Measurements from ENCODE around the gene MDC1.
"Not testable (repeated sequence)": the region's sequence is repeated elsewhere in the genome, so short reads cannot be mapped to it uniquely, and the experiment has no call there.

MDC1 gene

DNA sequence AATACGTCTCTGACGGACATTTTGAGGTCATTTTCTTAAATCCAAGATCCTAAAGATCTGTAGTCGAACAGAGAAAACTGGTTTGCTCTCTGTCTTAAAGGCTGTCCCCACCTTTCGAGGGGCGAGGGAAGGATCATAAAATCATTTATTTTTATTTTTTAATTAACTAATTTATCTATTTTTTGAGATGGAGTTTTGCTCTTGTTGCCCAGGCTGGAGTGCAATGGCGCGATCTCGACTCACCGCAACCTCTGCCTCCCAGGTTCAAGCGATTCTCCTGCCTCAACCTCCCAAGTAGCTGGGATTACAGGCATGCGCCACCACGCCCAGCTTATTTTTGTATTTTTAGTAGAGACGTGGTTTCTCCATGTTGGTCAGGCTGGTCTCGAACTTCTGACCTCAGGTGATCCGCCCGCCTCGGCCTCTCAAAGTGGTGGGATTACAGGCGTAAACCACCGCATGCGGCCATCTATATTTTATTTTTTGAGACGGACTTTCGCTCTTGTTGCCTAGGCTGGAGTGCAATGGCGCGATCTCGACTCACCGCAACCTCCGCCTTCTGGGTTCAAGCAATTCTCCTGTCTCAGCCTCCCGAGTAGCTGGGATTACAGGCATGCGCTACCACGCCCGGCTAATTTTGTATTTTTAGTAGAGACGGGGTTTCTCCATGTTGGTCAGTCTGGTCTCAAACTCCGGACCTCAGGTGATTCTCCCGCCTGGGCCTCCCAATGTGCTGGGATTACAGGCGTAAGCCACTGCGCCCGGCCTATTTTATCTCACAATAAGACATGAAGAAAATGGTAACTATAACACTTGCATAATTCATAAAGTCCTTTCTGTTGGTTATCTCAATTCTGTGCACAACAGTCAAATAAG is 1.0 kb upstream of the MDC1 start:
- peaks cover 46% of the 10 kb centered on the region for H3K36me3 ChIP-seq (replicated peaks)
- H3K9me3 ChIP-seq; in situ Hi-C loops (cut with MboI; ENCODE audit: low sequenced_read_pairs); H3K27me3 ChIP-seq (ENCODE audit: low read depth); DNase-seq (ENCODE audit: low spot score in 2 of 2): not testable (repeated sequence)
- peaks cover 27% of the 10 kb centered on the region for H3K4me1 ChIP-seq
- H3K4me3 ChIP-seq: peak overlapping the region; percentile 64

GRCh38 chr6:30716879-30717128 is 277 bp downstream of the MDC1 start:
- in situ Hi-C loops (cut with MboI; ENCODE audit: low sequenced_read_pairs): no loop called here
- H3K27me3 ChIP-seq (ENCODE audit: low read depth): no peaks in the 10 kb centered on the region
- peaks cover 22% of the 10 kb centered on the region for H3K4me1 ChIP-seq
- no peak for DNase-seq (ENCODE audit: low spot score in 2 of 2)
- peak overlapping the region; percentile 64 for H3K4me3 ChIP-seq
- H3K36me3 ChIP-seq (replicated peaks): peaks cover 46% of the 10 kb centered on the region
- no peaks in the 10 kb centered on the region for H3K9me3 ChIP-seq

DNA sequence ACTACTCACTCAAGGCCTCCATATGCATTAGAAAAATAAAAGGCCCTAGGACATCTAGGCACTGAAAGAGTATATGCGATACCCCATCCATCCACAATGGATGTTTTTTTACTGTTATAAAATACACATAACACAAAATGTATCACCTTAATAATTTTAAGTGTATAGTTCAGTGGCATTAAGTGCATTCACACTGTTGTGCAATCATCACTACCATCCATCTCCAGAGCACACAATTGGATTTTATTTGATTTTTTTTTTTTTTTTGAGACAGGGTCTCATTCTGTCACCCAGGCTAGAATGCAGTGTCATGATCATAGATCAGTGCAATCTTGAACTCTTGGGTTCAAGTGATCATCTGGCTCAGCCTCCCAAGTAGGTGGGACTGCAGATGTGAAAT is 2.8 kb downstream of the MDC1 start:
- no peak for DNase-seq (ENCODE audit: low spot score in 2 of 2)
- H3K36me3 ChIP-seq (replicated peaks): peaks cover 58% of the 10 kb centered on the region
- in situ Hi-C loops (cut with MboI; ENCODE audit: low sequenced_read_pairs): no loop called here

GRCh38 chr6:30712441-30712945 is 4.6 kb downstream of the MDC1 start:
- no peak for DNase-seq (ENCODE audit: low spot score in 2 of 2)
- in situ Hi-C loops (cut with MboI; ENCODE audit: low sequenced_read_pairs): no loop called here

More for the DNA sequence above, 2.8 kb downstream of the MDC1 start:
- H3K9me3 ChIP-seq: no peaks in the 10 kb centered on the region
- H3K4me1 ChIP-seq: peaks cover 22% of the 10 kb centered on the region
- no peaks in the 10 kb centered on the region for H3K27me3 ChIP-seq (ENCODE audit: low read depth)
- no peak overlapping the region for H3K4me3 ChIP-seq

GRCh38 chr6:30711758-30712380 is 5.2 kb downstream of the MDC1 start:
- DNase-seq (ENCODE audit: low spot score in 2 of 2): no peak
- in situ Hi-C loops (cut with MboI; ENCODE audit: low sequenced_read_pairs): no loop called here
- Histone ChIP-seq H3K4me1 (peaks cover 7% of the 10 kb centered on the region), H3K4me3 (no peak overlapping the region), H3K27me3 (ENCODE audit: low read depth) (no peaks in the 10 kb centered on the region), H3K36me3 (replicated peaks) (peaks cover 79% of the 10 kb centered on the region), H3K9me3 (no peaks in the 10 kb centered on the region)

More at GRCh38 chr6:30712441-30712945, 4.6 kb downstream of the MDC1 start:
- Histone ChIP-seq H3K27me3 (ENCODE audit: low read depth) (no peaks in the 10 kb centered on the region), H3K36me3 (replicated peaks) (peaks cover 73% of the 10 kb centered on the region), H3K9me3 (no peaks in the 10 kb centered on the region), H3K4me3 (no peak overlapping the region), H3K4me1 (peaks cover 7% of the 10 kb centered on the region)

- H3K36me3 ChIP-seq (replicated peaks): peaks cover 73% of the 10 kb centered on the region
Observed at GRCh38 chr6:30709101-30709868, 7.8 kb downstream of the MDC1 start.

DNA sequence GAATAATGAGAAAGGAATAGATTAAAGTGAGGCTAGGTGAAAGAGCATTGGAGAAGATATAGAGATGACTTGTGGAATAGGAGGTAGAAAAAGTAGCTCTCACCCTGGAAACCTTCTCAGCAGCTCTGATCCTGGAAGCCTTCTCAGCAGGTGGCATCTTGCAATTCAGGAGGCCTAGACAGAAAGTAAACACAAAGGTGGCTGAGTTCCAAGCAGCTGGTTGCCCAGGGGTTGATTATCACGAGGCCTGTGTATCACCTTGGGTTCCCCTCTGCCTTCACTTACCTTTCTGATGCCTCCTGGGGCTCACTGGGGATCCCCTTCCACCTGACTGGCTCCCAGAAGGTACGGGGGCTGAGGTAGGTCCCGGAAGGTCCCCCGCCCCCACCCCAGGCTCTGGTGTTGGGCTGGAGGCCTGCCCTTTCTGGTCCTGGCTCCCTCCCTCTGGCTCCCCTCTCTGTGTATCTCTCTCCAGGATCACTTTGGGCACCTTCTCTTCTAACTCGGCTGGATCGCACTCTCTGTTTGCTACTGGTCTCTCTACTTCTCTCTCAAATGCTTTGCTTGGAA is 9.7 kb downstream of the MDC1 start:
- Histone ChIP-seq H3K4me1 (no peaks in the 10 kb centered on the region), H3K4me3 (no peak overlapping the region), H3K27me3 (ENCODE audit: low read depth) (no peaks in the 10 kb centered on the region), H3K9me3 (no peaks in the 10 kb centered on the region), H3K36me3 (replicated peaks) (peaks cover 70% of the 10 kb centered on the region)
- no peak for DNase-seq (ENCODE audit: low spot score in 2 of 2)
- in situ Hi-C loops (cut with MboI; ENCODE audit: low sequenced_read_pairs): no loop called here

More at GRCh38 chr6:30709101-30709868, 7.8 kb downstream of the MDC1 start:
- no peak for DNase-seq (ENCODE audit: low spot score in 2 of 2)
- H3K9me3 ChIP-seq: no peaks in the 10 kb centered on the region
- no peaks in the 10 kb centered on the region for H3K4me1 ChIP-seq
- in situ Hi-C loops (cut with MboI; ENCODE audit: low sequenced_read_pairs): no loop called here
- no peak overlapping the region for H3K4me3 ChIP-seq
- H3K27me3 ChIP-seq (ENCODE audit: low read depth): no peaks in the 10 kb centered on the region

DNA sequence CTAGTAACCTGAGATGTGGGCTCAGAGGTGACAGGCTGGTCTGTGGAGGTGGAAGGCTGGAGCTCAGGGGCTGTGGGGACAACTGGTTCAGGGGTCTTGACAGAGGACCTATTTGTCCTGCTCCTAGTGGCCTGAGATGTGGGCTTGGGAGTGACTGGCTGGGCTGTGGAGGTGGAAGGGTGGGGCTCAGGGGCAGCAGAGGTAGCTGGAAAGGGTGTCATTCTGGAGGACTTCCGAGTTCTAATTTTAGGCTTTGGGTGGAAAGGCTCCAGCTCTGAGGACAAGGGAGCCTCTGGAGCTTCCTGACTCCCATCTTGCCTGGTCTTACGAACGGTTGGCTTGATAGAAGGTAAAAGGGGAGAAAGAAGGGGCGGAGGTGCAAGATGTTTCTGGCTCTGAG is 11.5 kb downstream of the MDC1 start:
- Histone ChIP-seq H3K4me3 (no peak overlapping the region), H3K9me3 (no peaks in the 10 kb centered on the region), H3K4me1 (no peaks in the 10 kb centered on the region), H3K27me3 (ENCODE audit: low read depth) (no peaks in the 10 kb centered on the region), H3K36me3 (replicated peaks) (peaks cover 63% of the 10 kb centered on the region)
- no peak for DNase-seq (ENCODE audit: low spot score in 2 of 2)
- in situ Hi-C loops (cut with MboI; ENCODE audit: low sequenced_read_pairs): no loop called here

DNA sequence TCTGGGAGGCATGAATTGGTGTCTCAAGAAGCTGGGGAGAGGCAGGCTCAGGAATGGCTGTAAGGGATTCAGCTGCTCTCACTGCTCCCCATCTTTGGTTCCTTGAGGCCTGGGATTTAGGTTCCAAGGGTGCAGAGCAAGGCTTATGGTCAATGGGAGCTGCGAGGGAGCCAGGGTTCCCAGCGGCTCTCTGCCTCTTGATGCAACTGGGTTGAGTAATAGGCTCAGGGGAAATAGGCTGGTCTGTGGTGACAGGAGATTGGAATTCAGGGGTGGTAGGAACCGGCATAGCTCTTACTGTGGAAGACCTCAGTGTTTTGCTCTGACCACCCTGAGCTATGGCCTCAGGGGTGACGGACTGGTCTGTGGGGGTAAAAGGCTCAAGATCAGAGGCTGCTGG is 13.3 kb downstream of the MDC1 start:
- in situ Hi-C loops (cut with MboI; ENCODE audit: low sequenced_read_pairs): no loop called here
- H3K36me3 ChIP-seq (replicated peaks): peaks cover 58% of the 10 kb centered on the region
- no peaks in the 10 kb centered on the region for H3K9me3 ChIP-seq
- no peak overlapping the region for H3K4me3 ChIP-seq
- no peaks in the 10 kb centered on the region for H3K4me1 ChIP-seq
- H3K27me3 ChIP-seq (ENCODE audit: low read depth): no peaks in the 10 kb centered on the region
- no peak for DNase-seq (ENCODE audit: low spot score in 2 of 2)

DNA sequence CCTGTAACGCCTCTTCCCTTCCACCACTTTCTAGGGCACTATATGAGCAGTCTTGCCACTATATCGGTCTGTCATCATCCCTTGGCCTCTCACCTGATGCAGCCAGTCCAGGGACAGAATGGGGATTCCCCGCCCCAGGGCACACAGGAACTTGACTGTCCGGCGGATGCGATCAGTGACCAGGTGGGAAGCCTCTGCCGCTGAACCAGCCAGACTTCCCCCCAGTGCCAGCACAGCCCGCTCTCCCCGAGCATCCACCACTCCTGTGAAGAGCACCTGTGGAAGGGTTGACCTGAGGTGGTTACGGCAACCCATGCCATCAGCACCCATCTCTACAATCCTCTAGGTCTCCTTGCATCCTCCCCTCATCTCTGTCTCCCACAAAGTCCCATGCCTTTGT is 14.1 kb downstream of the MDC1 start:
- H3K4me3 ChIP-seq: no peak overlapping the region
- H3K9me3 ChIP-seq: no peaks in the 10 kb centered on the region
- H3K27me3 ChIP-seq (ENCODE audit: low read depth): no peaks in the 10 kb centered on the region
- H3K4me1 ChIP-seq: no peaks in the 10 kb centered on the region
- in situ Hi-C loops (cut with MboI; ENCODE audit: low sequenced_read_pairs): no loop called here
- no peak for DNase-seq (ENCODE audit: low spot score in 2 of 2)
- H3K36me3 ChIP-seq (replicated peaks): peaks cover 55% of the 10 kb centered on the region

- peaks cover 44% of the 10 kb centered on the region for H3K36me3 ChIP-seq (replicated peaks)
- no peaks in the 10 kb centered on the region for H3K27me3 ChIP-seq (ENCODE audit: low read depth)
- H3K4me1 ChIP-seq: no peaks in the 10 kb centered on the region
- in situ Hi-C loops (cut with MboI; ENCODE audit: low sequenced_read_pairs): no loop called here
- DNase-seq (ENCODE audit: low spot score in 2 of 2): no peak
- no peaks in the 10 kb centered on the region for H3K9me3 ChIP-seq
- H3K4me3 ChIP-seq: no peak overlapping the region
Observed at GRCh38 chr6:30700340-30700739, 16.7 kb downstream of the MDC1 start.

- Histone ChIP-seq H3K27me3 (ENCODE audit: low read depth) (no peaks in the 10 kb centered on the region), H3K4me1 (peaks cover 3% of the 10 kb centered on the region), H3K9me3 (no peaks in the 10 kb centered on the region), H3K36me3 (replicated peaks) (peaks cover 21% of the 10 kb centered on the region), H3K4me3 (no peak overlapping the region)
- in situ Hi-C loops (cut with MboI; ENCODE audit: low sequenced_read_pairs): no loop called here
- no peak for DNase-seq (ENCODE audit: low spot score in 2 of 2)
Observed at GRCh38 chr6:30696432-30696831, 20.6 kb downstream of the MDC1 start.

DNA sequence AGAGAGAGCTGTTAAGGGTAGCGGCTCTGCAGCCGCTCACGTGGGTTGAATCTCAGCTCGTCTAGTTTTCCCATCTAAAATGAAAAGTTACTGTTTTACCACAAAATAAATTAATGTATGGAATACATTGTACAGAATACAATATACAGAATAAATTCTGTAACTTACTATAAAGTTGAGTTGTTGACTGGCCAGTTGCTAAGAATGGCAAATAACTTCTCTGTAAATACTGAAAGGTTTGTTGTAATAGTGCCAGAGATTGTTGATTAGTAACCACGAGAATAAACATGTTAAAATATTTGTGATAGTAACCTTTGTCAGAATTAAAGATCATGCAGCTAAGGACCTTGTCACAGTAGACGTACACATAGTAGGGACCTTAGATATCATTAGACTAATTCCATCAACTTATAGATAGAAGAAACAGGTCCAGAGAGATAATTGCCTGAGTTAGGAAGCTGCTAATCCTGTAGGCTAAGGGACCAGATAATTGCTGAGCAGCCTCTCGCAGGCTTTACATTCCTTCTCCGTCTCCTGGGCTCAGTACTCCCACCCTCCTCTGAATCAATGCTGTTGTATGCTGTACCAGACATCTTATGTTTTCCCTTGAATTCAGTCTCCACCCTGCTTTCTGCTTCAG is 25.8 kb downstream of the MDC1 start:
- H3K36me3 ChIP-seq (replicated peaks): no peaks in the 10 kb centered on the region; the same call in 1 of the 2 replicates
- H3K9me3 ChIP-seq: no peaks in the 10 kb centered on the region
- DNase-seq (ENCODE audit: low spot score in 2 of 2): no peak
- no peaks in the 10 kb centered on the region for H3K27me3 ChIP-seq (ENCODE audit: low read depth)
- H3K4me1 ChIP-seq: peaks cover 24% of the 10 kb centered on the region
- peak overlapping the region; percentile 52 for H3K4me3 ChIP-seq
- in situ Hi-C loops (cut with MboI; ENCODE audit: low sequenced_read_pairs): no loop called here

All from HAP-1 (cell line).